NOMO-1 (cell line): ENCODE data around the gene TAS2R42.

ENCODE experiments used
- DNase-seq, 2 experiments: peaks; one replicate each; lab custom pipeline; 2025; ENCODE audit not compliant: unreplicated experiment in 2 of 2; lab: John Stamatoyannopoulos, UW

Gene TAS2R42

DNA sequence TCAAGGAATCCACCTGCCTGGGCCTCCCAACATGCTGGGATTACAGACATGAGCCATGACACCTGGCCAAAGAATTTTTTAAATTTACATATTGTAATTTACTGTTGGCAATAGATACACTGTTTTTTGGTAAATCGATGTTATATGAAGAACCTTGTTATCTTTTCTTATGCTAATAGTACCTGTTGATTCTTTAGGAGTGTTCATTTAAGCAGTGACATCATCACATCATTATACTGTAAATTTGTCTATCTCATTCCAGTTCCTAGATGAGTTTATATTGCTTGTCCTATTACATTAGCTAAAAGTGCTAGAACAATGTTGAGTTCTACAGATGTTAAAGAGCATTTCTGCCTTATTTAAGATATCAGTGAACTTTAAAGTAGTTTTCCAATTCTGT lies 39.3 kb downstream of the TAS2R42 start:
- no peak for DNase-seq

DNA sequence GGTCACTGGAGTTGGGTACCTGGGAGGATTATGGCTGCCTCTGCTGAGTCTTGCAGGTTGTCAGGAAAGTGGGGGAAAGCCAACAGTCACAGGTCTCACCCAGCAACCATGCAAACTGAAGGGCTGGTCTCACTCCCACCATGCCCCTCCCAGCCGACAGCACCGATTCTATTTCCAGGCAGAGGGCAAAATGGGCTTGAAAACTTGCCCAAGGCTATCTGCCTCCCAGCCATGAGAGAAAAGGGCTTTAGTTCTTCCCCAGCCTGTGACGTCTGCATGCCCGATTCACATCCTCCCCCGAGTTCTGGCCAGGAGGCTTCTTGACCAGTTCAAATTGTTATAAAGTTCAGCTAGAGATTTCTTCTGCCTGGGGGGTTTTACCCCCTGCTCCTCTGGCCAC lies 42.4 kb downstream of the TAS2R42 start:
- DNase-seq, result no peak

DNA sequence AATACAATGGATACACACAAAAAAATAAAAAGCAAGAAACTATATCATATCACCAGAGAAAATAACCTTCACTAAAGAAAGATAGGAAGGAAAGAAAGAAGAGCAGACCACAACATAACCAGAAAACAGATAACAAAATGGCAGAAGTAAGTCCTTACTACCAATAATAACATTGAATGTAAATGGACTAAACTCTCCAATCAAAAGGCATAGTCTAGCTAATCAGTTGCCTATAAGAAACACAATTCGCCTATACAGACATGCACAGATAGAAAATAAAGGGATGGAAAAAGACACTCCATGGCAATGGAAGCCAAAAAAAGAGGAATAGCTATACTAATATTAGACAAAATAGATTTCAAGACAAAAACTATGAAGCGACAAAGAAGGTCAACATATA lies 43.4 kb downstream of the TAS2R42 start:
- no peak for DNase-seq

DNA sequence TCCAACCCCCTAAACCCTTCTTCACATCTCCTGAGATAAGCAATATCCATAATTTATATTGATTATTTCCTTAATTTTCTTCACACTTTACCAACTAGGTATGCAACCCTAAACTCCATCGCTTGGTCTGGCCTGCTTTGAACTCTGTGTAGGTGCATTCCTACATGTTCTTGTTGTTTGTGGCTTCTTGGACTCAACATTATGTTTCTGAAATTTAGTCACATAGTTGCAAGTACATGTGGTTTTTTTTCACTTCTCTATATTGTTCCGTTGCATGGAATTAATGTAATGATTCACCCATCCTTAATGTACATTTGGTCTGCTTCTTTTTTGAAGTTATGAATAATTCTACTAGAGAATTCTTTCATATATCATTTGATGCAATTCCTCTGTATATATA lies 50.7 kb downstream of the TAS2R42 start:
- DNase-seq, result no peak
